ENCODE results near the gene ZNF407.

- TF ChIP-seq, protein P1, sequence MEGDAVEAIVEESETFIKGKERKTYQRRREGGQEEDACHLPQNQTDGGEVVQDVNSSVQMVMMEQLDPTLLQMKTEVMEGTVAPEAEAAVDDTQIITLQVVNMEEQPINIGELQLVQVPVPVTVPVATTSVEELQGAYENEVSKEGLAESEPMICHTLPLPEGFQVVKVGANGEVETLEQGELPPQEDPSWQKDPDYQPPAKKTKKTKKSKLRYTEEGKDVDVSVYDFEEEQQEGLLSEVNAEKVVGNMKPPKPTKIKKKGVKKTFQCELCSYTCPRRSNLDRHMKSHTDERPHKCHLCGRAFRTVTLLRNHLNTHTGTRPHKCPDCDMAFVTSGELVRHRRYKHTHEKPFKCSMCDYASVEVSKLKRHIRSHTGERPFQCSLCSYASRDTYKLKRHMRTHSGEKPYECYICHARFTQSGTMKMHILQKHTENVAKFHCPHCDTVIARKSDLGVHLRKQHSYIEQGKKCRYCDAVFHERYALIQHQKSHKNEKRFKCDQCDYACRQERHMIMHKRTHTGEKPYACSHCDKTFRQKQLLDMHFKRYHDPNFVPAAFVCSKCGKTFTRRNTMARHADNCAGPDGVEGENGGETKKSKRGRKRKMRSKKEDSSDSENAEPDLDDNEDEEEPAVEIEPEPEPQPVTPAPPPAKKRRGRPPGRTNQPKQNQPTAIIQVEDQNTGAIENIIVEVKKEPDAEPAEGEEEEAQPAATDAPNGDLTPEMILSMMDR (IDR thresholded peaks at IDR 0.05), result no peak
- TF ChIP-seq POLR2A (IDR thresholded peaks at IDR 0.05), result no peak
These were observed 339.6 kb downstream of the ZNF407 start for GRCh38 chr18:74937291-74937690.

Data from testis (tissue), 2 donors.